ENCODE results near the gene SBK1. TPM values are rescaled to one million over a fixed set of nuclear protein-coding genes. Genes with fewer than 3 reads are reported as not detected.
"Not testable (repeated sequence)": the region's sequence is repeated elsewhere in the genome, so short reads cannot be mapped to it uniquely, and the experiment has no call there.

SBK1 gene
- polyA plus RNA-seq, 5 donors: 10.4 to 18.4 (median 15.0) TPM

- not testable (repeated sequence) for DNase-seq
Measured at GRCh38 chr16:28330981-28331380, 38.7 kb downstream of the SBK1 start.

DNA sequence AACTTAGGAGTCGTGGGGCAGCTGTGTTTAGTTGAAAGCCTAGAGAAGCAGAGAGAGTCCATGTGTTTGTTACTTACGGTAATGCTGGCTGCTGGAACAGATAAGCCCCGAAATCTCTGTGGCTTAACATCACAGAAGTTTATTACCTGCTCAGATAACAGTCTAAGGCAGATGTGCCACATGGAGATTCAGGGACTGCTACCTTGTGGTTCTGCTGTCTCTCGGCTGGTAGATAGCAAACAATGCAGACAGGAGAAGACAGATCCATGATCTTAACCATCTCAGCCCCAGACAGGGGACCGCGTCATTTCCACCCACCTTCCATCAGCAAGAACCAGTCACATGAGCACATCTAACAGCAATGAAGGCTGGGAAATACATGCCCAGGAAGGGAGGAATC is 40.3 kb downstream of the SBK1 start:
- DNase-seq: not testable (repeated sequence)

DNA sequence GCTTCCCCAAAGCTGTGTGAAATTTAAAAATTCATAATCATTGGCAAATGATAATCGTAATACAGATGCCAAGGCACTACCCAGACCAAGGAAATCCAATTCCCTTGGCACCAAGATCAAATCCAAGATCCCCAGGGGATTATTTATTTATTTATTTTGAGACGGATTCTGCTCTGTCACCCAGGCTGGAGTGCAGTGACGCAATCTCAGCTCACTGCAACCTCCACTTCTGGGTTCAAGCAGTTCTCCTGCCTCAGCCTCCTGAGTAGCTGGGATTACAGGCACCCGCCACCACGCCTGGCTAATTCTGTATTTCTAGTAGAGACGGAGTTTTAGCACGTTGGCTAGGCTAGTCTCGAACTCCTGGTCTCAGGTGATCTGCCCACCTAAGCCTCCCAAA is 43.4 kb downstream of the SBK1 start:
- DNase-seq: not testable (repeated sequence)

DNA sequence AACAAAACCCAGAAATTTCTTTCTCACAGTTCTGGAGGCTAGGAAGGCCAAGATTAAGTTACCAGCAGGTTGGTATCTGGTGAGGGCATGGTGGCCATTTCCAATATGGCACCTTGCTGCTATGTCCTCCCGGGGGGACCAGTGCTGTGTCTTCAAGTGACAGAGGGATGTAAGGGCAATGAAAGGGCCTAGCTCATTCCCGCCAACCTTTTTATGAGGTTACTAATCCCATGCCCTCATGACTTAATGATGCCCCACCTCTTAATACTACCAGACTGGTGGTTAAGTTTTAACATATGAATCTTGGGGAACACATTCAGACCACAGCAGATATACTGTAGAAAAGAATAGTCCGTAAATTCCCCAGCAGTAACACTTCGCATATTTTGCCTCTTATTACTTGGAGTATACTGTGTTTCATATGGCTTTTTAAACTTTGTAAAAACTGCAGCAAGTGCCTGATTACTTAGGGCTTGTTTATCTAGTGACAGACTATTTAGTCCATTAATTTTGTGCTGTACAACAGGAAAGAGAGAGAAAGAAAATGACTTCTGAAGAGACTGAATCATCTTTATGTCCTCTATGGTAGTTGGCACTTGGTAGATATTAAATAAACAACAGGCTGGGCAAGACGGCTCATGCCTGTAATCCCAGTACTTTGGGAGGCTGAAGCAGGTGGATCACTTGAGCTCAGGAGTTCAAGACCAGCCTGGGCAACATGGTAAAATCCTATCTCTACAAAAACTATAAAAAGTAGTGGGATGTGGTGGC is 44.8 kb downstream of the SBK1 start:
- not testable (repeated sequence) for DNase-seq

DNA sequence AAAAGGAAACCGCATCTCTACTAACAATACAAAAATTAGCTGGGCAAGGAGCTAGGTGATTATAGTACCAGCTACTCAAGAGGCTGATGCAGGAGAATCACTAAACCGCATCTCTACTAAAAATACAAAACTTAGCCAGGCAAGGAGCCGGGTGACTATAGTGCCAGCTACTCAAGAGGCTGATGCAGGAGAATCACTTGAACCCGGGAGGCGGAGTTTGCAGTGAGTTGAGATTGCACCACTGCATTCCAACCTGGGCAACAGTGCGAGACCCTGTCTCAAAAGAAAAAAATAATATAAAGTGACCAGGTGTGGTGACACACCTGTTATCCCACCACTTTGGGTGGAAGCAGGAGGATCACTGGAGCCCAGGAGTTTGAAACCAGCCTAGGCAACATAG is 45.9 kb downstream of the SBK1 start:
- DNase-seq: not testable (repeated sequence)

GRCh38 chr16:28362600-28362999 is 70.3 kb downstream of the SBK1 start:
- DNase-seq: not testable (repeated sequence)

- not testable (repeated sequence) for DNase-seq
Measured at GRCh38 chr16:28363408-28363807, 71.1 kb downstream of the SBK1 start, which contains the start of gene NPIPB6. NPIPB6 (minus strand) TSS chr16:28363508; CDS start chr16:28362822, 686 bp downstream.

DNA sequence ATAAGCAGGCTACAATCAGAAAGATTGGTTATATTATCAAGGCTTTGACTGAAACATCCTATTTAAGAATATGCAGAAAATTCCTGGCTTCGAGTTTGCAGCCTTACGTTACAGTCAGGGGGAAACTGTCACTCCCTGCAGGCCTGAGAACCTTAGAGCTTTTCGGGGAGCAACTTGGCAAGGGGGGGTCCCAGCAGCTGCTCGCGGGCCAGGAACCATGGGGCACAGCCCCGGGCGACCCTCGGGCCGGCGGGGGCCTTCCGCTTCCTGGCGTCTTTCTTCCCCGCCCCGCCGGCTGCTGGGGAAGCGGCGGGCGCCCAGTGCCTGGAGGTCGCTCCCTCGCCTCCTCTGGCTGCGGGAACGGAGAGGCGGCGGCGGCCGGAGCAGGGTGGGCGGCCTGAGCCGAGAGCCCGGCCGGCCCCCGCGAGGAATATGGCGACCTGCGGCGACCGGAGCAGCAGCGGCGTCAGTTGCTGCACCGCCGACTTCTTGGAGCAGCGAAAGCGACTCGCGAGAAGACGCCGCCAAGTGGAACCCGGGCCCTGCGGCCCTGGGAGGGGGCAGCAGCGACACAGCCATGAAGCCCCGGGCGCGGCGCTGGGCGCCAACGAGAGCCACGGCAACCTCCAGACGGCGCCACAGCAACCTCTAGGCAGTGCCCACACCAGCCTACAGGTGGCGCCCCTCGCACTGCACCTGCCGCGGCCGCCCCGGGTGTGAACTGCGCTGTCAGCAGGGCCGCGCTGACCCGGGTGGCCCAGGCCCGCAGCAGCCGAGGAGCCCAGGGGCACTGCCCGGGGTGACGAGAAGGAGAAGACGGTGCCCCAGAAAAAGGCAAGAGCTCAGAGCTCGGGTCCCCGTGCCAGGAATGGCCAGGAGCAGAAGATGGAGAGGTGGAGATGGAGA is 72.2 kb downstream of the SBK1 start:
- not testable (repeated sequence) for DNase-seq

- DNase-seq: not testable (repeated sequence)
Measured at GRCh38 chr16:28367926-28368325, 75.6 kb downstream of the SBK1 start.

Other genes with a start within 250 kb of the SBK1 start
- gene GSG1L, start 228.8 kb upstream of the SBK1 start, polyA plus RNA-seq (ENCODE audit: insufficient read depth in 1 of 5, insufficient read length in 5 of 5, low replicate concordance in 1 of 5): 1 to 10 TPM in 2 of 5 donors, under 1 TPM in 3; 0.88 to 1.5 (median 0.99) TPM
- gene XPO6, start 80.6 kb upstream of the SBK1 start, polyA plus RNA-seq (ENCODE audit: insufficient read depth in 1 of 5, insufficient read length in 5 of 5, low replicate concordance in 1 of 5): 10 to 100 TPM; 61.9 to 80.9 (median 75.6) TPM
- gene NPIPB6, start 71.0 kb downstream of the SBK1 start, polyA plus RNA-seq (ENCODE audit: insufficient read depth in 1 of 5, insufficient read length in 5 of 5, low replicate concordance in 1 of 5): 1 to 10 TPM in 4 of 5 donors, under 1 TPM in 1; 0.72 to 2.6 (median 2.2) TPM
- 10 to 100 TPM; 41.1 to 87.4 (median 65.9) TPM for gene EIF3CL, start 111.3 kb downstream of the SBK1 start, polyA plus RNA-seq (ENCODE audit: insufficient read depth in 1 of 5, insufficient read length in 5 of 5, low replicate concordance in 1 of 5)
- gene NPIPB7, start 179.8 kb downstream of the SBK1 start, polyA plus RNA-seq (ENCODE audit: insufficient read depth in 1 of 5, insufficient read length in 5 of 5, low replicate concordance in 1 of 5): under 1 TPM in 4 of 5 donors, not detected in 1; 0.13 to 0.35 (median 0.22) TPM
- 10 to 100 TPM; 21.0 to 33.4 (median 28.8) TPM for gene CLN3, start 199.5 kb downstream of the SBK1 start, polyA plus RNA-seq (ENCODE audit: insufficient read depth in 1 of 5, insufficient read length in 5 of 5, low replicate concordance in 1 of 5)
- 1 to 10 TPM in 3 of 5 donors, under 1 TPM in 2; 0.87 to 1.7 (median 1.4) TPM for gene APOBR, start 202.1 kb downstream of the SBK1 start, polyA plus RNA-seq (ENCODE audit: insufficient read depth in 1 of 5, insufficient read length in 5 of 5, low replicate concordance in 1 of 5)
- gene IL27, start 214.3 kb downstream of the SBK1 start, polyA plus RNA-seq (ENCODE audit: insufficient read depth in 1 of 5, insufficient read length in 5 of 5, low replicate concordance in 1 of 5): under 1 TPM in 1 of 5 donors, not detected in 4; 0.21 TPM
- 10 to 100 TPM; 29.7 to 51.1 (median 36.1) TPM for gene NUPR1, start 246.4 kb downstream of the SBK1 start, polyA plus RNA-seq (ENCODE audit: insufficient read depth in 1 of 5, insufficient read length in 5 of 5, low replicate concordance in 1 of 5)

All from right lung (tissue), 5 donors.